H9 (cell line): Measurements from ENCODE around the gene FICD. TPM values are rescaled to one million over a fixed set of nuclear protein-coding genes. Genes with fewer than 3 reads are reported as not detected.

Experiments
- DNase-seq: peaks from one replicate; pipeline ENCODE4 v3.0.0-alpha.2; 2017
- H2AFZ ChIP-seq: one replicate; pipeline ENCODE4 v1.6.1; 2013; ENCODE audit warnings: mild to moderate bottlenecking, low read length, control low read depth, moderate library complexity
- H2AK5ac ChIP-seq: 2 replicates; pipeline ENCODE4 v1.6.1; 2013; ENCODE audit warnings: low read length, control low read depth, mixed read lengths; ENCODE audit not compliant: insufficient read length
- H2BK120ac ChIP-seq: one replicate; pipeline ENCODE4 v1.6.1; 2013; ENCODE audit warnings: low read depth, mild to moderate bottlenecking, low read length, control low read depth, inconsistent platforms; ENCODE audit not compliant: poor library complexity, severe bottlenecking
- H2BK12ac ChIP-seq: 2 replicates; pipeline ENCODE4 v1.6.1; 2013; ENCODE audit warnings: low read length, control low read depth, mixed read lengths, low read depth; ENCODE audit not compliant: insufficient read length
- H2BK15ac ChIP-seq: 2 replicates; pipeline ENCODE4 v1.6.1; 2013; ENCODE audit warnings: low read depth, low read length, control low read depth
- H2BK20ac ChIP-seq: one replicate; pipeline ENCODE4 v1.6.1; 2013; ENCODE audit warnings: low read depth, mild to moderate bottlenecking, low read length, control low read depth, inconsistent platforms; ENCODE audit not compliant: poor library complexity, severe bottlenecking
- H2BK5ac ChIP-seq: 2 replicates; pipeline ENCODE4 v1.6.1; 2013; ENCODE audit warnings: low read length, control low read depth, mixed read lengths; ENCODE audit not compliant: insufficient read length
- H3K14ac ChIP-seq: 2 replicates; pipeline ENCODE4 v1.6.1; 2013; ENCODE audit warnings: low read length, control low read depth; ENCODE audit not compliant: insufficient read depth
- H3K18ac ChIP-seq: 2 replicates; pipeline ENCODE4 v1.6.1; 2013; ENCODE audit warnings: low read depth, mild to moderate bottlenecking, mixed read lengths, low read length, control low read depth; ENCODE audit not compliant: insufficient read length
- H3K23ac ChIP-seq: 2 replicates; pipeline ENCODE4 v1.6.1; 2013; ENCODE audit warnings: low read length, control low read depth, mixed read lengths, low read depth; ENCODE audit not compliant: insufficient read length
- H3K23me2 ChIP-seq: 2 replicates; pipeline ENCODE4 v1.6.1; 2013; ENCODE audit warnings: low read depth, mild to moderate bottlenecking, mixed read lengths, low read length, control low read depth; ENCODE audit not compliant: insufficient read length, poor library complexity, severe bottlenecking
- H3K27ac ChIP-seq: 2 replicates; pipeline ENCODE4 v1.5.1; 2013; ENCODE audit warnings: low read length, control low read depth, mixed read lengths, low read depth; ENCODE audit not compliant: insufficient read length
- H3K27me3 ChIP-seq: 2 replicates; pipeline ENCODE4 v1.6.1; 2013; ENCODE audit warnings: low read length, control low read depth, inconsistent platforms; ENCODE audit not compliant: insufficient read depth
- H3K4ac ChIP-seq: 2 replicates; pipeline ENCODE4 v1.6.1; 2013; ENCODE audit warnings: low read depth, mild to moderate bottlenecking, control low read depth, inconsistent platforms, low read length, moderate library complexity
- H3K4me1 ChIP-seq: 2 replicates; pipeline ENCODE4 v1.6.1; 2013; ENCODE audit warnings: low read length, control low read depth, inconsistent platforms; ENCODE audit not compliant: insufficient read depth
- H3K4me2 ChIP-seq: 2 replicates; pipeline ENCODE4 v1.6.1; 2013; ENCODE audit warnings: low read length, control low read depth, mixed read lengths; ENCODE audit not compliant: insufficient read length, insufficient read depth
- H3K56ac ChIP-seq: 2 replicates; pipeline ENCODE4 v1.6.1; 2013; ENCODE audit warnings: low read depth, mild to moderate bottlenecking, mixed read lengths, low read length, control low read depth; ENCODE audit not compliant: insufficient read length
- H3K79me1 ChIP-seq: 2 replicates; pipeline ENCODE4 v1.6.1; 2013; ENCODE audit warnings: low read depth, mild to moderate bottlenecking, moderate library complexity, low read length, control low read depth, inconsistent platforms; ENCODE audit not compliant: insufficient read depth, poor library complexity, severe bottlenecking
- H3K79me2 ChIP-seq: 2 replicates; pipeline ENCODE4 v1.6.1; 2013; ENCODE audit warnings: low read length, control low read depth, inconsistent platforms; ENCODE audit not compliant: insufficient read depth
- H3K9ac ChIP-seq: 2 replicates; pipeline ENCODE4 v1.6.1; 2013; ENCODE audit warnings: low read length, control low read depth, mixed read lengths; ENCODE audit not compliant: insufficient read length; ENCODE audit errors: extremely low read depth
- H3K9me3 ChIP-seq: one replicate; pipeline ENCODE4 v1.6.1; 2013; ENCODE audit warnings: low read depth, low read length, inconsistent platforms; ENCODE audit not compliant: control insufficient read depth
- H3T11ph ChIP-seq: one replicate; pipeline ENCODE4 v1.6.1; 2013; ENCODE audit warnings: mild to moderate bottlenecking, low read length, control low read depth, inconsistent platforms
- H4K20me1 ChIP-seq: one replicate; pipeline ENCODE4 v1.6.1; 2013; ENCODE audit not compliant: control insufficient read depth, insufficient read length, insufficient read depth
- H4K5ac ChIP-seq: 2 replicates; pipeline ENCODE4 v1.6.1; 2013; ENCODE audit warnings: low read depth, mild to moderate bottlenecking, mixed read lengths, low read length, control low read depth; ENCODE audit not compliant: insufficient read length
- H4K8ac ChIP-seq: replicated peaks from 2 replicates; pipeline ENCODE4 v1.6.1; 2013; ENCODE audit warnings: low read length, control low read depth, mixed read lengths, low read depth; ENCODE audit not compliant: insufficient read length
- H4K91ac ChIP-seq: 2 replicates; pipeline ENCODE4 v1.6.1; 2013; ENCODE audit warnings: low read depth, mild to moderate bottlenecking, moderate library complexity, mixed read lengths, low read length, control low read depth; ENCODE audit not compliant: insufficient read length
- H3K27ac Mint-ChIP-seq, 3 experiments: 2 replicates in 2 of 3; 3 replicates in 1 of 3; pipeline ENCODE4 v1.8.0; 2020 to 2021; ENCODE audit warnings: mixed read lengths in 3 of 3, mild to moderate bottlenecking in 1 of 3, moderate library complexity in 1 of 3
- H3K27me3 Mint-ChIP-seq: 2 replicates; pipeline ENCODE4 v1.8.0; 2021; ENCODE audit warnings: low read depth, mild to moderate bottlenecking, moderate library complexity, mixed read lengths
- H3K36me3 Mint-ChIP-seq, 3 experiments: 2 replicates in 2 of 3; 3 replicates in 1 of 3; pipeline ENCODE4 v1.8.0; 2020 to 2021; ENCODE audit warnings: low read depth in 3 of 3, mixed read lengths in 3 of 3; ENCODE audit not compliant: insufficient read depth in 1 of 3
- H3K4me1 Mint-ChIP-seq, 2 experiments: 2 replicates each; pipeline ENCODE4 v1.8.0; 2020; ENCODE audit warnings: mixed read lengths in 2 of 2
- H3K4me3 Mint-ChIP-seq, 2 experiments: 2 replicates in 1 of 2; 3 replicates in 1 of 2; pipeline ENCODE4 v1.8.0; 2020 to 2021; ENCODE audit warnings: mild to moderate bottlenecking in 2 of 2, mixed read lengths in 2 of 2, moderate library complexity in 1 of 2
- H3K9me3 Mint-ChIP-seq, 2 experiments: 2 replicates in 1 of 2; 3 replicates in 1 of 2; pipeline ENCODE4 v1.8.0; 2020; ENCODE audit warnings: mild to moderate bottlenecking in 2 of 2, mixed read lengths in 2 of 2, moderate library complexity in 1 of 2
- WGBS: extraction: QIAGEN DNeasy Blood & Tissue Kit; methylation state at CpG from one replicate; pipeline ENCODE4 v1.1.7; 2013; ENCODE audit warnings: missing lambda C conversion rate, low lambda C conversion rate, mixed read lengths; ENCODE audit not compliant: insufficient read length; ENCODE audit errors: extremely low coverage; 5-methylcytosine and 5-hydroxymethylcytosine counted together
- total RNA-seq: library from RNA; stranded (reverse); gene quantifications from 2 replicates; pipeline ENCODE4 v1.2.1, GENCODE V29; 2021
- TF ChIP-seq, protein P1 (sequence below): fragments of 200-600 bp; sonication (generic); conservative IDR thresholded peaks from 3 replicates; pipeline ENCODE4 v1.8.0; 2021; ENCODE audit warnings: antibody characterized with exemption, mild to moderate bottlenecking

FICD gene
- total RNA-seq, 1 experiment from 2014 or later = 5.1 TPM

DNA sequence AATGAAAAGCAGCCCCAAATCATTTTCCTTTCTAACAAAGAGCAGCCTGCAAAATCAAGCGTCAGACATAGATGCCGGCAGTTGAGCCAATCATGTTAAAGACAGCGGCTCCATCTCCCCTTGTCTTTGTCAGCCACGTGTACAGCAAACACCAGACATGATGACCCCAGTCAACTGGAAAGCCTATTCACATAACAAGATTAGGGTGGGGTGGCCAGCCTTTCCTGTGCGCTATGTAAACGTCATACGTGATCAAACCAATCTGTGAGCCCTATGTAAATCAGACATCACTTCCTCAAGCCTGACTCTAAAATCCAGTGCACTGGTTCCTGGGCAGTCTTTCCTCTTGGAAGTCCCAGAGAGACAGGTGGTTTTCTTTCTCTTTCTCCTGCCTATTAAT is 9.9 kb upstream of the FICD start:
- Histone ChIP-seq H2BK12ac (no peak overlapping the region), H4K5ac (no peak overlapping the region), H3K18ac (no peak overlapping the region), H3K79me1 (no peaks in the 10 kb centered on the region), H4K91ac (no peak overlapping the region), H3K9me3 (no peaks in the 10 kb centered on the region), H3K4ac (no peak overlapping the region), H3K23me2 (no peaks in the 10 kb centered on the region), H2BK15ac (no peak overlapping the region), H3K4me2 (no peak overlapping the region), H3K56ac (no peak overlapping the region), H3K23ac (no peak overlapping the region), H3K4me1 (no peaks in the 10 kb centered on the region), H3K9ac (no peak overlapping the region), H3K14ac (no peak overlapping the region), H2AFZ (no peak overlapping the region), H3T11ph (no peak overlapping the region), H4K20me1 (no peaks in the 10 kb centered on the region), H3K27ac (no peak overlapping the region), H2BK5ac (no peak overlapping the region), H2BK20ac (no peak overlapping the region), H3K79me2 (no peaks in the 10 kb centered on the region), H3K27me3 (no peaks in the 10 kb centered on the region), H2BK120ac (no peak overlapping the region), H2AK5ac (no peak overlapping the region), H4K8ac (no peak overlapping the region)
- Mint-ChIP-seq H3K27ac (no peak overlapping the region), H3K27me3 (peaks cover 1% of the 10 kb centered on the region; the same call in 1 of the 2 replicates), H3K4me1 (no peaks in the 10 kb centered on the region), H3K4me3 (no peak overlapping the region), H3K9me3 (peaks cover 22 to 28% of the 10 kb centered on the region in 2 experiments), H3K36me3 (peaks cover 3 to 7% (median 7%) of the 10 kb centered on the region in 3 experiments; a peak in 6 of 7 replicates)
- TF ChIP-seq, protein P1, sequence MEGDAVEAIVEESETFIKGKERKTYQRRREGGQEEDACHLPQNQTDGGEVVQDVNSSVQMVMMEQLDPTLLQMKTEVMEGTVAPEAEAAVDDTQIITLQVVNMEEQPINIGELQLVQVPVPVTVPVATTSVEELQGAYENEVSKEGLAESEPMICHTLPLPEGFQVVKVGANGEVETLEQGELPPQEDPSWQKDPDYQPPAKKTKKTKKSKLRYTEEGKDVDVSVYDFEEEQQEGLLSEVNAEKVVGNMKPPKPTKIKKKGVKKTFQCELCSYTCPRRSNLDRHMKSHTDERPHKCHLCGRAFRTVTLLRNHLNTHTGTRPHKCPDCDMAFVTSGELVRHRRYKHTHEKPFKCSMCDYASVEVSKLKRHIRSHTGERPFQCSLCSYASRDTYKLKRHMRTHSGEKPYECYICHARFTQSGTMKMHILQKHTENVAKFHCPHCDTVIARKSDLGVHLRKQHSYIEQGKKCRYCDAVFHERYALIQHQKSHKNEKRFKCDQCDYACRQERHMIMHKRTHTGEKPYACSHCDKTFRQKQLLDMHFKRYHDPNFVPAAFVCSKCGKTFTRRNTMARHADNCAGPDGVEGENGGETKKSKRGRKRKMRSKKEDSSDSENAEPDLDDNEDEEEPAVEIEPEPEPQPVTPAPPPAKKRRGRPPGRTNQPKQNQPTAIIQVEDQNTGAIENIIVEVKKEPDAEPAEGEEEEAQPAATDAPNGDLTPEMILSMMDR = no peak
- no CpG with 5 or more reads among the region's 7 CpGs for WGBS
- no peak for DNase-seq
